Glutamatergic neuron (in vitro differentiated cells): Measurements from ENCODE around the gene CCDC69. TPM values are rescaled to one million over a fixed set of nuclear protein-coding genes. Genes with fewer than 3 reads are reported as not detected.

ENCODE experiments used
- DNase-seq: peaks from one replicate; pipeline ENCODE4 v3.0.0; 2022
- H3K27ac Mint-ChIP-seq: one replicate; pipeline ENCODE4 v1.8.0; 2020; ENCODE audit warnings: mild to moderate bottlenecking, mixed read lengths, inconsistent platforms; ENCODE audit not compliant: unreplicated experiment
- H3K27me3 Mint-ChIP-seq: one replicate; pipeline ENCODE4 v1.8.0; 2020; ENCODE audit warnings: mild to moderate bottlenecking, moderate library complexity, mixed read lengths, inconsistent platforms; ENCODE audit not compliant: unreplicated experiment
- H3K36me3 Mint-ChIP-seq: one replicate; pipeline ENCODE4 v1.8.0; 2020; ENCODE audit warnings: mild to moderate bottlenecking, mixed read lengths, inconsistent platforms; ENCODE audit not compliant: unreplicated experiment
- H3K4me1 Mint-ChIP-seq: one replicate; pipeline ENCODE4 v1.8.0; 2020; ENCODE audit warnings: mild to moderate bottlenecking, low read depth, mixed read lengths, inconsistent platforms; ENCODE audit not compliant: unreplicated experiment
- H3K4me3 Mint-ChIP-seq: one replicate; pipeline ENCODE4 v1.8.0; 2020; ENCODE audit warnings: mild to moderate bottlenecking, mixed read lengths, inconsistent platforms; ENCODE audit not compliant: unreplicated experiment
- H3K9me3 Mint-ChIP-seq: one replicate; pipeline ENCODE4 v1.8.0; 2020; ENCODE audit warnings: mild to moderate bottlenecking, moderate library complexity, mixed read lengths, inconsistent platforms; ENCODE audit not compliant: unreplicated experiment
- CTCF ChIP-seq: fragments of 200-600 bp; sonication (generic); IDR thresholded peaks from one replicate; pipeline ENCODE4 v1.5.0; 2021; ENCODE audit not compliant: partially characterized antibody, unreplicated experiment
- total RNA-seq: library from RNA; stranded (reverse); fragmentation: NEBNext Ultra II Directional; extraction: Animal tissue kit (Norgen Biotek cat#: 25700); gene quantifications from one replicate; pipeline ENCODE4 v1.2.1, GENCODE V29; 2021; ENCODE audit not compliant: unreplicated experiment

Gene CCDC69
- total RNA-seq, 1 donor from 2014 or later = 2.0 TPM

- Mint-ChIP-seq H3K9me3 (peaks cover 10% of the 10 kb centered on the region), H3K36me3 (no peaks in the 10 kb centered on the region), H3K27ac (no peak overlapping the region), H3K4me3 (peak overlapping the region; percentile 89), H3K27me3 (peaks cover 10% of the 10 kb centered on the region), H3K4me1 (peaks cover 7% of the 10 kb centered on the region)
- no peak for DNase-seq
- TF ChIP-seq CTCF = no peak
Observed at GRCh38 chr5:151251621-151252020, 27.7 kb upstream of the CCDC69 start.

- H3K9me3 Mint-ChIP-seq = peaks cover 10% of the 10 kb centered on the region
- TF ChIP-seq CTCF = no peak
- H3K4me3 Mint-ChIP-seq = no peak overlapping the region
- DNase-seq = no peak
- H3K27me3 Mint-ChIP-seq = peaks cover 10% of the 10 kb centered on the region
- no peak overlapping the region for H3K27ac Mint-ChIP-seq
- no peaks in the 10 kb centered on the region for H3K36me3 Mint-ChIP-seq
- peaks cover 7% of the 10 kb centered on the region for H3K4me1 Mint-ChIP-seq
Observed at GRCh38 chr5:151251001-151251551, 27.2 kb upstream of the CCDC69 start.

- Mint-ChIP-seq H3K27ac (no peak overlapping the region), H3K9me3 (peaks cover 13% of the 10 kb centered on the region), H3K4me1 (peaks cover 7% of the 10 kb centered on the region), H3K27me3 (peaks cover 10% of the 10 kb centered on the region), H3K36me3 (no peaks in the 10 kb centered on the region), H3K4me3 (no peak overlapping the region)
- TF ChIP-seq CTCF = no peak
- no peak for DNase-seq
Observed at GRCh38 chr5:151250346-151251000, 26.6 kb upstream of the CCDC69 start.

- Mint-ChIP-seq H3K9me3 (peaks cover 13% of the 10 kb centered on the region), H3K27me3 (peaks cover 10% of the 10 kb centered on the region), H3K4me3 (no peak overlapping the region), H3K36me3 (no peaks in the 10 kb centered on the region), H3K4me1 (peaks cover 7% of the 10 kb centered on the region), H3K27ac (no peak overlapping the region)
- no peak for DNase-seq
- no peak for TF ChIP-seq CTCF
Observed at GRCh38 chr5:151249281-151249680, 25.4 kb upstream of the CCDC69 start.

- H3K4me1 Mint-ChIP-seq = peaks cover 3% of the 10 kb centered on the region
- peaks cover 10% of the 10 kb centered on the region for H3K9me3 Mint-ChIP-seq
Observed at GRCh38 chr5:151248651-151249050, 24.8 kb upstream of the CCDC69 start.

More at GRCh38 chr5:151248651-151249050, 24.8 kb upstream of the CCDC69 start:
- H3K36me3 Mint-ChIP-seq = no peaks in the 10 kb centered on the region
- peaks cover 5% of the 10 kb centered on the region for H3K27me3 Mint-ChIP-seq
- DNase-seq = no peak
- no peak overlapping the region for H3K27ac Mint-ChIP-seq
- TF ChIP-seq CTCF = no peak
- no peak overlapping the region for H3K4me3 Mint-ChIP-seq
